ENCODE data around the gene QSOX1.

Gene QSOX1

DNA sequence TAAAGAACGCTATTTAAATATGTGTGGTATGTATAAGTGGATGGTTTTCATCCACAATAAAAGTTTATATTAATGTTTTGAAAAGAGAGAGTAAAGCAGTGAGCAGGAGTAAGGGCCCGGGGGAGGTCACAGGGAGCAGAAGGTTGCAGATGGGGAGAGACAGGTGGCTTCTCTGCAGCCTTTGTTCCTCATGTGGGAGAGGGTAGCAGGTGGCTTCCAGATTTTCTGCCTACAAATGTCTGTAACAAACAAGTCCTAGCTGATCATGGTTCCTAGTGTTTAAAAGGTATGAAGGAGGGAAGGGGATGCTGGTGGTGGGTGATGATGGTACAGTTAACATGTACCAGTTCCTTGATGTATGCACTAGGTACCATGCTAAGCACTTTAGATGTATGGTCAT lies 18.8 kb downstream of the QSOX1 start:
- DNase-seq, result no peak

DNA sequence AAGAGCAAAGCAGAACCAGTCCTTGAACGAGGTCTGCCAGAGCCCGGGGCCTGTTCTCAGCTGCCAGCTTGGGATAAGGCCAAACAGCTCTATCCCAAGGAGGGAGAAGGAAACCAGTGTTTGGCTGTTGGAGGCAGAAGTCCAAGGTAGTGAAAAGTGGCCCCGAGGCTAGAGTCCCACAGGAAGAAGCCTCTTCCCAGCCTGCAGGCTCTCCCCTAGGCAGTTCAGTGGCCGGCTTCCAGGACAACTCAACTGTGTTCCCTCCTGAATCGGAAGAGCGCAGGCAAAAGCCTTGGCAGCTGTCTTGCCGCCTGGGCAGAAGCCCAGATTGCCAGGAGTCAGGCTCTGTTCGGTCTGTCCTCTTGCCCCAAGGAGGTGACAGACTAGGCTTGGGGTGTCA lies 19.3 kb downstream of the QSOX1 start:
- DNase-seq, result no peak

DNA sequence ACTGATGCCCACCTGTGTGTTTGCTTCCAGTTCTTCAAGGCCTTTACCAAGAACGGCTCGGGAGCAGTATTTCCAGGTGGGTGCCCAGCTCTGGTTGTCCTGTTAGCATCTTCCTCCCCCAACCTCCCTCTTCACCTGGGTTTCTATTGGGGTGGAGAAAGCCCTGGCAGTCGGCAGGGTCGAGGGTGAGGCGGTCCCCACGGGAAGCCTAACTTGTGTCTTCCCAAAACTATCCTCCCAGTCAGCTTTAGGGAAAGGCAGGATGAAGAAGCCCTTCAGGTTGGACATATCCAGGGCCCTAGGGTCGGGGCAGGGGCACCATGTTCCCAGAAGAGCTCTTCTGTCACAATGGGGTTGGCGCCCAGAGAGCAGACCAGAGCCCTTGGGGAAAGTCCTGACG lies 20.6 kb downstream of the QSOX1 start:
- DNase-seq, result no peak

DNA sequence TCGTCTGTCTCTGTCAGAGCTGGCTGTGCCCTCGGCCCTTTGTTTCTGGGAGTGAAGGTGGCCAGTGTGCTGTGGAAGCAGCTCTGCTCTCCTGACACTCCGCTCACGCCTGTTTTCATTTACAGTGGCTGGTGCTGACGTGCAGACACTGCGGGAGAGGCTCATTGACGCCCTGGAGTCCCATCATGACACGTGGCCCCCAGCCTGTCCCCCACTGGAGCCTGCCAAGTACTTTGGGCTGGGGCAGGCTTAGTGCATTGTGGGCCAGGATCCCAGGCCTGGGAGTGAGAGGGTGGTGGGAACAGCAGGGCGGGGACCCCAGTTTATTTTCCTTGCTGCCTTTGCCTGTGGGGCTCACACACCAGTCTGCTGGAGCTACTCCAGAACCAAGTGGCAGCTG lies 21.1 kb downstream of the QSOX1 start:
- no peak for DNase-seq

DNA sequence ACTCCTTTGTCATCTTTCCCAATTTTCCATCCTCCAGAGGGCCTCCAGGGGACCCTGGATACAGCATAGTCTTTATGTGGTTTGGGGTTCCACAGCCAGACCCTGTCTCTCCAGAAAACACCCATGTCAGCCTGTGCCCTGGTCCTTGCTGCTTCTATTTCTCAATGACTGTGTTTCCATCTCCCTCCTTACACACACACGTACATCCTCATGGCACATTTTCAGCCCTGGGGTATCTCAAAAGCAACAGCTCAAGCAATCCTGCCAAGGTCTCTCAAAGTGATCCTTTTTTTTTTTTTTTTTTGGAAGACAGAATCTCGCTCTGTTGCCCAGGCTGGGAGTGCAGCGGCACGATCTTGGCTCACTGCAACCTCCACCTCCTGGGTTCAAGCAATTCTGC lies 22.3 kb downstream of the QSOX1 start:
- no peak for DNase-seq

DNA sequence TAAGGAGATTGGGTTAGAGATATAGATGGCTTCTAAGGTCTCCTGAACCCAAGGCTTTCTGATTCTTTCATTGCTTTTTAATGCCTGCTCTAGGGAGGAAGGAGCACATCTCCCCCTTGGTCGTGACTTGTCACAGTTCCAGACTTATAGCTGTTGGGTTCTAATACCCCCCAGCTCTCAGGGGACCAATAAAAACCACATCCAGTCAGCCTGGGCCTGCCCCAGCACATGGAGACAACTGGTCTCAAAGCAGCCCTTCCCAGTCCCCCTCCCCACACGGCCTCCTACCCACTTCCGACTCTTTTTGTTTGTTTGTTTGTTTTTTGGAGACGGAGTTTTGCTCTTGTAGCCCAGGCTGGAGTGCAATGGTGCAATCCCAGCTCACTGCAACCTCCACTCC lies 23.3 kb downstream of the QSOX1 start:
- no peak for DNase-seq

DNA sequence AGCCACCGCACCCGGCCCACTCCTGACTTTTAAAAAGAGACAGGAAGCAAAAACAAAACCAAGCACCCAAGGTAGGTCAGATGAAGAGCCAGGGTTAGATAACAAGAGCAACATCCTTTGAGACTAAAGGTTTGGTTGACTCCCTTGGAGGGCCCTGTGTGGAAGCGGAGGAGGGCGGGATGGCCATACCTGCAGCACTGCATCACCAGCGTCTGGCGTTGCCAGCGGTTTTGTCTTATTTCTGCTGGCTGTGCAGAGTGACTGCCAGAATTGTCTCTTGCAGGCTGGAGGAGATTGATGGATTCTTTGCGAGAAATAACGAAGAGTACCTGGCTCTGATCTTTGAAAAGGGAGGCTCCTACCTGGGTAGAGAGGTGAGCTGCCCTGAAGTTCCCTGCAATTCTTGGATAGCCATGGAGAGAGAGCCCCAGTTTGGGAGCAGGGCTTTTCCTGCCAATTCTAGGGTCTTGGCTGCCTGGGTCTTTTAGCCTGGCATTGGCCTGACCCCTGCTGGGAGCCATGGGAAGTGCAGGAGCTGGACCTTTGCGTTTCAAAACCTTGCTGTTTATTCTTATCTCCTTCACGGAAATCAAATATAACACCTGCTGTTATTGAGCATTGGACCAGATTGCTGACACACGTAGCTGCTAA lies 24.0 kb downstream of the QSOX1 start:
- peak; percentile 77 for DNase-seq

DNA sequence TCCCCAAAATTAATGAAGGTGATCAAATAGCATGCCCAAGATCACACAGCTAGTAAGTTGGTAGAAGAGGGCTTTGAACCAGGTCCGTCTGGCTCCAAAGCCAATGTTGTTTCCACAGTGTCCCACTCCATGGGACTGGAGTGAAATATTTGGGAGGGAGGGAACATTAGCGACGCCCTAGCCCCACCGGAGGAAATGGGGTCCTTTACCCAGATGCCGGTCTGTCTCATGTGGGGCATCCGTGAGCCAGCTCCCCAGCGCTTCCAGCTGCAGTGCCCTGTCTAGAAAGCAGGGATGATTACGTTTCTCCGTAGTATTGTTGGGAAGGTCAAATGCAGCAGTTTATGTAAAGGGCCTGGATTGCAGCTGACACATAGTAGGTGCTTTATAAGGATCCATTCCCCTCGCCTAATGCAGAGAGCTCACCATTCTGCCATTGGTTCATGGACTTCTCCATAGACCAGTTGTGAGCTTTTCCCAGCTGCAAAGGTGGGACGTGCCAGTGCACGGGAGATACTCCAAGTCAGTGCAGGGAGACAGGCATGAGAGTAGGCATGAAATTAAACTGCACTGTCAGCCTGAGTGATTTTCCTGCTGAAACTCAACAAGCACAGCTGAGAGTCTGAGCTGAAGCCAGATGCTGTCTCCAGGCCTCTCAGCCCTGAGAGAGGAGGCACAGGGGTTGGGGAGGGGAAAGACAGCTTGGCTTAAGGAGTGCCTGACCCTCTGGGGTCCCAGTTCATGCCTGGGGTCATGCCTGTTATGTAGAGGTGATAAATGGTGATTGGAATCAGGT lies 24.7 kb downstream of the QSOX1 start:
- no peak for DNase-seq

DNA sequence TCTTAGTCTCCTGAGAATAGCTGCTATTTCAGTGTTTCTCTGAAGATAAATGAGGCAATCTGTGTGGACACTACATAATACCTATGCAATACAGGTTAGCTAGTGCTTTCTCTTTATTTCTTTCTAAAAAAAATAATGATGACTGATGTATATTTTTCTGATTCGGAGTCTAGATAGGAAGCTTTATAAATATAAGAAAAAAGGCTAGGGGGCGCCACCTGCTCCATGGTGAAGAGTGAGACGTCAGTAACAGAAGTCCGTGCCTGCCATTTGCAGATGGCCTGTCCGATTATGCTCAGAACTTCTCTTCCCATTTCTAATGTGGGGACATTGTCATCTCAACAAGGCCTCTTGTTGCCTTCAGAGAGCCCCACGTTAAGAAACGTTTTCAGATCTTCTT lies 26.4 kb downstream of the QSOX1 start:
- peak; percentile 49 for DNase-seq

DNA sequence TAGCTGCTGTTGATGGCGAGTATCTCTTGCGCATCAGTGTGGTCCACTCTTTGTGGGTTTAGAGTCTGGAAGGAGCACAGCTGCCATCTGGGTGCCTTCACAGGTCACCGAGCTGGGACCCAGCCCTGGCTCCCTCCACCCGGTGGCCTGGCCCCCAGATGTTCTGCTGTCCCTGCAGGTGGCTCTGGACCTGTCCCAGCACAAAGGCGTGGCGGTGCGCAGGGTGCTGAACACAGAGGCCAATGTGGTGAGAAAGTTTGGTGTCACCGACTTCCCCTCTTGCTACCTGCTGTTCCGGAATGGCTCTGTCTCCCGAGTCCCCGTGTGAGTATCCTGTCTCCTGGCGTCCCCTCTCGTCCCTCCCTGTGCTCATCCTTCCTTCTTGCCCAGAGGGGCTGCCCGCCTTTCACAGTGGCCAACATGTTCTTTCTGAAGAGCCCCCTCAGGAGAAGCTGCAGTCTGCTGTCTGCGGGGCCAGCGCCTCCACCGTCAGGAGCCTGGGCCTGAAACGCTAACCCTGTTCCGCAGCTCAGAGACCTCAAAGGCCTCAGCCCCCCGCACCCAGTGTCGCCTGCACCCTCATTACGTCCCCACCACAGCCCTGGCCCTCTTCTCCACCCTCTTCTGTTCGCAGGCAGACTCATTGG lies 27.4 kb downstream of the QSOX1 start:
- no peak for DNase-seq

DNA sequence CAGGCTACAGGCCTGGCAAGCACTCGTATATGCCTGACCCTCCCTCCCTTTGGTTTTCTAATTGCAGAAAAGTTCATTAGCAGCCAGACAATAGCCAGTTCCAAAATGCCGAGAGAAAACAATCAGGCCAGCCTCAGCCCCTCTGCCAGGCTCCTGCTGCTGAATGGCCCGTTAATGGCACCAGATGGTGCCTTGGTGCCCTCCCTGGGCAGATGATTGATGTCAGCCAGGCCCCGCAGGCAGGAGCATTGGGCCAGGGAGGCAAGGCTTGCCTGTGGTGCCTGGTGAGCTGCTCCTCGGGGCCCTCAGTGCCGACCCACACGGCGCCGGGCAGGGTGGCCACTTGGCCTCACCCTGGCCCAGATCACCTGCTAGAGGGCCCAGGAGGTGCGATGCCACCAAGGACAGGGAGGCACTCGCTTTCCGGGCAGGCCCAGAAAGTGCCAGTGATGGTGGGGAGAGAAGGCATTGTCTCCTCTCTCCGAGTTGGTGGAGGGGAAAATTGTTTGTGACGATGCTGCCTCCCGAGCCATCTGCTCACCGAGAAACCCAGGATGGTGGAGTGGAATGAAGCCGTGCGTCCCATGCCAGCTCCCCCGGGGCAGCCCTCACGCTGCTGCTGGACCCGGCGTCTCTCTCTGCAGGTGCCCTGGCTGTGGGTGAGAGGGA lies 28.1 kb downstream of the QSOX1 start:
- DNase-seq, result no peak

DNA sequence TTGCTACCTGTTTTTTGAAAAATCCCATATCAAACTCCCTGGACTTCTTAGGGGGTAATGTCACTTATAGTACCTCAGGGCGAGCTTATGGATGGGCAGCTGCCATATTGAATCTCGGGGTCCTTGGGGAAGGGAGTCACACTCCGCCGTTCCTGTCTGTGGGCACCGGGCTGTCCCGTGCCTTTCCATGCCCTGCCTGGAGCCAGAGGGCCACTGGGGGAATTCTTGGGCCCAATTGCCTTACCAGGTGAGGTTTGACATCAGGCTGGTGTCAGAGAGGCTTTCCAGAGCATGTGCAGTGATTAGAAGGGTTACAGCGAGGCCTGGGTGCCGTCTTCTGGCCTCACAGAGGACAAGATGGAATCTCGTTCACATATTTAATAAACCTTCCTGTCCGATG lies 28.8 kb downstream of the QSOX1 start:
- DNase-seq, result no peak

DNA sequence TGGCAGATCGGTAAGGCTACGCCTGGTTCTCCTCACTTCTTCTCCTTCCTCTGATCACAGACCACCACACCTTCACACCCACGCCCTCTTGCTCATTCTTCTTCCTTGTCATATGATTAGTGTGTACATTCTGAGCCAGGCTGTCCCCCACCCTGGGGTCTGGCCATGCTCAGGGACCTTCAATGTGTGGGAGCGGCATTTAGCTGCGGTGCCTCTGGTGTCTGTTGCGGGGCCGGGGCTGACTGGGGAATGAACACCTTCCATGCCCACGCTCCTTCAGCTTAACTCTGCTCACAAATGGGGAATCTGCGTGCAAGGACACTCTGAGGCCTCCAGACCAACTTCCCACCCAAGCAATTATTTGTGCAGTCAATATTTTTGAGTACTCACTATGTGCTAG lies 29.4 kb downstream of the QSOX1 start:
- DNase-seq, result no peak

DNA sequence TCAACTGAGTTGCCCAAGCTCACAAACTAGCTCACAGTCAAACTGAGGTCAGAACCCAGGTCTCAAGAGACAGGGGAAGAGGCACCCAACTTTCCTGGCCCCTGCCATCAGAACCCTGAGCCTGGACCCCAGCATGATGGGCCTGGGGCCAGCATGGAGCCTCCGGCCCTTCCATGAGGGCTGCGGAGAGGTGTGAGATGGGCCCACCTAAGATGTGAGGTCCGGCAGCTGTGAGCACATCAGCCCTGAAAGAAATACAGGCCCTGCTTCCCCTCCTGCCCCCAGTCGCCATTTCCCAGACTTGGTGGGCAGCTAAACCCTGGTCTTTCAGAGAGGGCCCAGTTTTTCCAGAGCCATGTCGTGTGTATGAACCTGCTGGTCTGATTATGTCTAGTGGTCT lies 30.6 kb downstream of the QSOX1 start:
- no peak for DNase-seq

DNA sequence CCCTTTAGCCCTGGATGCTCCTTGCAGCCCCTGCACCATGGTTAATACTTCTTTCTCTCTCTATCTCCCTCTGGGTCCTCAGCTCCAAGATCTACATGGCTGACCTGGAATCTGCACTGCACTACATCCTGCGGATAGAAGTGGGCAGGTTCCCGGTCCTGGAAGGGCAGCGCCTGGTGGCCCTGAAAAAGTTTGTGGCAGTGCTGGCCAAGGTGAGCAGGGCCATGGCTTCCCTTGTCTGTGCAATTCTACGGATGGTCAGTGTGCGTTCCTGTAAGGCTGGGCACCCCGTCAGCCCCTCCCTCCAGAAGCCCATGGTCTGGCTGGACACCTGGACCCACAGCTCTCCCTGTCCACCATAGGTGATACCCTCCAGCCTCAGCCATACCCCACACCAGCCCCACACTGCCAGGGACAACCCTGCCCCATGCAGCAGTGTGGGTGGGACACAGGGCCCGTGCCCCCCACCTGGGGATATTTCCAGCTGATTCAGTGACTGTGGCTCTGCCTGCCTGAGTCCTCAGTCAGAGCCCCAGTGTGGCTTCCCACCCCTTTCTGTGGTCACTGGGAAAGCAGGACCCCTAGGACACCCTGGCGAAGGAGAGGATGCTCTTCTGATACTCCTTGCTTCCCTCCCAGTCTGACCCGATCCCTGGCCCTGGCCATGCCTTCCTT lies 31.4 kb downstream of the QSOX1 start:
- no peak for DNase-seq

DNA sequence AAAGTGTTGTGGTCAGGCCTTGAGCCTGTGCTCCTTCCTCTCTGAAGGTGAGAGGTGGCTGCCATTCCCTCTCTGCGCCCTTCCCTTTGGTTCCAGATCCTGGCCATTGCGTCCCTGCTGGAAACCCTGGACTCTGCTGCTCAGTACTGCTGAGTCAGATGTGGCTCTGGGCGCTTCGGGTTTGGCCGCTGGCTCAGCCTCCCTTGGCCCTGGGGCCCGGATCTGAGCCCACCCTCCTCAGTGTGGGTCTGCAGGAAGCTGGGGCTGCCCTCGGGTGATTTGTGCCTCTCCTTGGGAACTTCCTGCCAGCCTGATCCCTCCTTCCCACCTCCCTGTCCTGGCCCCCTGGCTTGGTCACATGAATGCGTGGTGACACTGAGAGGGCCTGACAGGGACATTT lies 32.2 kb downstream of the QSOX1 start:
- DNase-seq, result no peak

DNA sequence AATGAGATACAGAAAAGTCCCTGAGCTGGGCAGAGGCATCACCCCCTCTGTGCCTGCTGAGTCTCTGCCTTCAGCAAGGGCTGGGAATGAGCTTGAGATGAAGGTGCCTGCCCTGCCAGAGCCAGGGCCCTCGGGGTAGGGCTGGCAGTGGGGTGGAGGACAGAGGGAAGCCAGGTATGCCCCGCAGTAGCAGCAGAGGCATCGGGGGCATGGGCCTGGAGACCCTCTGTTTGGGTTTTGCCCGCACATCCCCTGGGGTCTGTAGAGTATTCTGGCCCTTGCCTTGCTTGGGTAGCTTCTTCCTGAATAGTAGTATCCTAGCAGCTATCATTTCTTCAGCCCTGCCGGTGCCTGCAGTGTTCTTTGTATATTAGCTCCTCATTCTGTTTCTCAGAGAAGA lies 33.0 kb downstream of the QSOX1 start:
- DNase-seq, result no peak

DNA sequence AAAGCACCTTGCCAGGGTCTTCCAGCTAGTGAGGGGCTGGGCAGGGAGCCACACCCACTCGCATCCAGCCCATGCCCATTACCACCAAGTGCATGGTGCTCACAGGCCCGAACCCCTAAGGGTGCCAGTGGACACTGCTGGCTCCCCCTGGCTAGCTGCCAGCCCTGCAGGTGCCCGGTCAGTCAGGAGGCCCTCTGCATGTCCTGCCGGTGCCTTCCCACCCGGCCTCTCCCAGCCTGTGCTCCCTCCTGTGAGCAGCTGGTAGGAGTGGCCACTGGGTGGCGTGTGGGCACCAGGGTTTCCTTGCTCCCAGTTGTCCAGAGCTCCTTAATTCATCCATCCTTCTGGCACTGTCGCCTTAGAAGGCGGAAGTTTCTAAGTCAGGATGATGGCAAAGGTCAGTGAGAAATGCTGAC lies 33.4 kb downstream of the QSOX1 start:
- DNase-seq, result peak; percentile 18

DNA sequence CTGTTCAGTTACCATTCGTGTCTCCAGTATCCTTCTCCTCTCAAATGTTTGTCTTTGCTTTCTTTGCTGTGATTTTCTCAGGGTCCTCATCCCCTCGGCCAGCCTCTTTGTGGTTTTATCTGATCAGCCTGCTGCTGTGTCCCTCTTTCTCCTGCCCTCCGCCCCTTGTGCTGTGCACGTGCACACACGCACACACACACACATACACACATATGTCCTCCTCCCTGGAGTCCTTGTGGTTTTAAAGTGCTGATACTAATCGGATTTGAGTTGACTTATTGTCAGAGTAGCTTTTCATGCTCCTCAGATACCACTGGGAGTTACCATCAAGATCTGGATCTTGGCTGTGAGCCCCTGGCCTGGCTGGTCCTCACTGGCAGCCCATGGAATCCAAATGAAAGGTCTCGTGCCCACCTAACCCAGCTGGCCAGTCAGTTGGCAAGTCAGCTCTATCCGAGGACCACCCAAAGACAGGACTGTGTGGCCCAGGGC lies 34.1 kb downstream of the QSOX1 start:
- DNase-seq, result no peak

DNA sequence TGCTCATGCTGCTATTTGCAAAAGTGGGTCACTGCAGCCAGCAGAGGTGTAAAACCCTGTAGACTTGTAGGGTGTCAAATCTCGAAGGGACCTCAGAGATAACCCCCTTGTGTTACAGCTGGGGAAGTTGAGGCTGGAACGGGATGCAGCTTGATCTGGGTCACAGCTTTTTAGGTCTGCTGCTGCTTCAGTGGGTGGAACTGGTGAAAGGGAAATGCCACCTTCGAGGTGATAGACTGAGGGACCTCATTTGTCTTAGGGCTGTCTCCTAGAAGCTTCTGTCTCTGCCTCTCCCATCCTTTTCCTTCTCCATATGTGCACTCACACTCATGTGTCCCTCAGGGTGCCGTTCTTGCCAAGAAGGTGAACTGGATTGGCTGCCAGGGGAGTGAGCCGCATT lies 35.4 kb downstream of the QSOX1 start:
- no peak for DNase-seq

DNA sequence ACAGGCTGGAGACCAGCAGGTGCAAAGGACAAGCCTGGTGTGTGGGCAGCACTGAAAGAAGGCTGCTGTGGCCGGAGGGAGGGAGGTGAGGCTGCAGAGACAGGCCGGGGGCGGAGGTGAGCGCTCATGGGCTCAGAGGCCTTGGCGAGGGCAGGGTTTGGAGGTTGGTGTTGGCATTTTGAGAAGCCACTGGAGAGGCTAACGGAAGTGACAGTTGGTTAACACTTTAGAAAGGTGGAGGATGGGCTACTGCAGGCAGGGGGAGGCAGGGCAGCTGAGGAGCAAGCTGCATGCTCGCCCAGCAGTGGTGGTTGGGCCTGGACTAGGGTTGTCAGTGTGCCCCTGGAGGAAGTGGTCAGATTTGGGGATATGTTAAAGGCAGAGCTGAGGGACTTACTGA lies 37.5 kb downstream of the QSOX1 start:
- no peak for DNase-seq

DNA sequence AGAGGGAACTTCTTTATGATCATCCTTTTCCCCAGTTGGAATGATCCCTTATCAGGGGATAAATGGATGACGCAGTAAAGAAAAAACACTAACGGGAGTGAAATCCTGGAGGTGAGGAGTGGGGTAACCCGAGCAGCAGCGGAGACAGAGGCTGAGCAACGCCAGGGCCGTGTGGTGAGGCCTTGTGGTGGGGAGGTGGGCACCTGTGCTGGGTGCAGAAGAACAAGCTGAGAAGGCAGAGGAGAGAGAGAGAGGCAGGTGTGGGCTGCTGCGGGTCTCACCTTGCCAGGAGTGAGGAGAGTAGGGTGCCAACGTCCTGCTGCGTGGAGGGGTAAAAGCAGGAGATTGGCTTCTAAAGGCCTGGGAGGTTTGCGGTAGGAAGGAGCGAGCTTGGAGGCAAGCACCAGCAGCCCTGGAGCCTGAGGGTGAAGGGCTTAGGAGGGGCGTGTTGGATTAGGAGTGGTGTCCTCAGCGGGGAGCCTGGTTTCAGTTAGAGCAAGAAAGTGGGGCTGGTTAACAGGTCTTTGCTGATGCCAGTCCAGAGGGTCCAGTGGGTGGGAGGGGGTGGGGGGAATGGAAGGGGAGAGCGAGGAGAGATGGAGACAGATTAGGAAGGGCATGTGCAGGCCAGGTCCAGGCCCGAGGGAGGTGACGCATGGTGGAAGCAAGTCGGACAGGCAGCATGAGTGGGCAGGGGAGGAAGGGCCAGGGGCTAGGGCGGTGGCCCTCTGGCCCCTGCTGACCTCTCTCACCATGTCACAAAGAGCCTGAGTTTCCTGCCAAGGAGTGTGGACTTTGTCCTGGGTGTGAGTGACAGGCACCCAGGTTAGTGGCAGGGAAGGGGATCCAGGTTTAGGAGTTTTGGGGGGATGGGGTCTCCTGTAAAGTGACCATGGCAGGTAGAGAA lies 38.7 kb downstream of the QSOX1 start:
- DNase-seq, result no peak
